ENCODE results near the gene IQCH. TPM values are rescaled to one million over a fixed set of nuclear protein-coding genes. Genes with fewer than 3 reads are reported as not detected.

Gene IQCH
- polyA plus RNA-seq, 2 of the 4 experiments (the other 2 are of a cell fraction), result 1.5 to 3.8 TPM

- CTCF ChIA-PET, result interaction anchor here (1.7 kb wide), 1 partner anchor 61 kb away, joined by 11 read pairs; no protein-coding TSS in a partner anchor
- POLR2A ChIA-PET, result no interaction called here
- ATAC-seq (peak in 1 of 2 experiments; percentile 39; a peak in 2 of 6 replicates), DNase-seq (ENCODE audit: low read depth in 1 of 2, low spot score in 1 of 2) (no peak), FAIRE-seq (peak; percentile 56)
- H3K9me3 ChIP-seq, result 0 out of 3 replicates have a peak, but pooled peaks cover 5% of the 10 kb centered on the region
- no peak overlapping the region for H3K4me3 ChIP-seq
- no peak overlapping the region for H3K4me2 ChIP-seq
- peaks cover 41% of the 10 kb centered on the region for H3K4me1 ChIP-seq
- 78% methylated on average over 3 of the region's 3 CpGs for WGBS (ENCODE audit: missing lambda C conversion rate)
- H3K27ac ChIP-seq, result no peak overlapping the region
- TF ChIP-seq RNF2 (IDR thresholded peaks at IDR 0.05; ENCODE audit: borderline replicate concordance, low read depth) (no peak), RARB (CRISPR knock-in tag; IDR thresholded peaks at IDR 0.05) (no peak), MYC (IDR thresholded peaks at IDR 0.05; ENCODE audit: borderline replicate concordance, low read length) (no peak), ZSCAN20 (CRISPR knock-in tag; IDR thresholded peaks at IDR 0.05) (no peak), ESRRA (IDR thresholded peaks at IDR 0.05; ENCODE audit: borderline replicate concordance, low read length) (no peak), NR3C1 (IDR thresholded peaks at IDR 0.05) (no peak), HMGXB4 (CRISPR knock-in tag; IDR thresholded peaks at IDR 0.05; ENCODE audit: borderline replicate concordance) (no peak), ELK1 (IDR thresholded peaks at IDR 0.05; ENCODE audit: low read depth, low read length) (no peak), USF2 (IDR thresholded peaks at IDR 0.05) (no peak), CEBPB (IDR thresholded peaks at IDR 0.05) (no peak), RCOR1 (IDR thresholded peaks at IDR 0.05; ENCODE audit: low read depth, low read length) (no peak), KDM1A (IDR thresholded peaks at IDR 0.05; ENCODE audit: low read depth) (no peak), REST (IDR thresholded peaks at IDR 0.05) (no peak), TFCP2L1 (CRISPR knock-in tag; IDR thresholded peaks at IDR 0.05) (no peak)
Measured at GRCh38 chr15:67242708-67243111, 11.9 kb upstream of the IQCH start.

GRCh38 chr15:67244971-67245478 lies 9.6 kb upstream of the IQCH start:
- DNase-seq (ENCODE audit: low read depth in 1 of 2, low spot score in 1 of 2) (no peak), FAIRE-seq (peak; percentile 13), ATAC-seq (no peak)
- no peak overlapping the region for H3K27ac ChIP-seq
- WGBS (ENCODE audit: missing lambda C conversion rate), result 98% methylated on average over 3 of the region's 3 CpGs
- 0 out of 3 replicates have a peak, but pooled peaks cover 5% of the 10 kb centered on the region for H3K9me3 ChIP-seq
- H3K4me3 ChIP-seq, result no peak overlapping the region
- no peak for TF ChIP-seq BCL3 (IDR thresholded peaks at IDR 0.05)
- TF ChIP-seq CEBPB (IDR thresholded peaks at IDR 0.05), result no peak
- no peak for TF ChIP-seq MYC (IDR thresholded peaks at IDR 0.05; ENCODE audit: borderline replicate concordance, low read length)
- POLR2A ChIA-PET, result no interaction called here
- no peak overlapping the region for H3K4me2 ChIP-seq
- CTCF ChIA-PET, result interaction anchor here (1.3 to 1.6 kb wide), 2 partner anchors 24 to 59 kb away, joined by 3 read pairs; no protein-coding TSS in a partner anchor
- H3K4me1 ChIP-seq, result peaks cover 20% of the 10 kb centered on the region

Data from A549 (cell line).